B cell (primary cell): Measurements from ENCODE around the gene HSPBP1. TPM values are rescaled to one million over a fixed set of nuclear protein-coding genes. Genes with fewer than 3 reads are reported as not detected.

Experiments
- ATAC-seq: fragments of 200-7000 bp; cut with Tn5 transposase; one replicate; pipeline ENCODE4 v1.10.0; 2021; ENCODE audit warnings: low read depth, mild to moderate bottlenecking, moderate number of reproducible peaks, moderate library complexity
- CTCF ChIA-PET: fragments of 350-600 bp; sonication (Branson Sonifier 250); formaldehyde crosslinking; loops from one replicate; lab custom pipeline; 2021; ENCODE audit warnings: antibody characterized with exemption, inconsistent platforms; lab: Charles Lee
- POLR2A ChIA-PET: fragments of 350-600 bp; sonication (Branson Sonifier 250); formaldehyde crosslinking; loops from one replicate; lab custom pipeline; 2021; ENCODE audit warnings: antibody characterized with exemption; lab: Charles Lee
- DNase-seq: peaks from one replicate; pipeline ENCODE4 v3.0.0; 2013
- H2AFZ ChIP-seq: 2 replicates; pipeline ENCODE4 v1.6.1; 2012; ENCODE audit warnings: mild to moderate bottlenecking, low read depth, low read length; ENCODE audit not compliant: insufficient read depth, poor library complexity, severe bottlenecking
- H3K27ac ChIP-seq, 2 donors: 1 replicate in 1 of 2; 2 replicates in 1 of 2; pipeline ENCODE4 v1.5.1; 2012 to 2013; ENCODE audit warnings: low read length in 2 of 2, mild to moderate bottlenecking in 2 of 2, moderate library complexity in 1 of 2
- H3K27me3 ChIP-seq, 4 experiments: fragments of 200-600 bp in 1 of 4; sonication (generic) in 1 of 4; replicated peaks in 1 of 4; 1 replicate in 2 of 4; 2 replicates in 2 of 4; pipeline versions ENCODE4 v1.6.1 to v1.7.0; 2013 to 2016; ENCODE audit warnings: low read length in 3 of 4, mild to moderate bottlenecking in 2 of 4, mixed read lengths in 1 of 4, moderate library complexity in 1 of 4; ENCODE audit not compliant: insufficient read depth in 4 of 4, control insufficient read depth in 3 of 4; ENCODE audit errors: control extremely low read depth in 1 of 4
- H3K36me3 ChIP-seq, 2 experiments: replicated peaks in 1 of 2; 1 replicate in 1 of 2; 2 replicates in 1 of 2; pipeline versions ENCODE4 v1.6.1 to v1.7.1; 2013; ENCODE audit warnings: low read length in 1 of 2; ENCODE audit not compliant: insufficient read depth in 2 of 2, control insufficient read depth in 1 of 2; ENCODE audit errors: control extremely low read depth in 1 of 2, extremely low read depth in 1 of 2
- H3K4me1 ChIP-seq, 2 donors: fragments of 200-600 bp in 1 of 2; sonication (generic) in 1 of 2; 1 replicate in 1 of 2; 2 replicates in 1 of 2; pipeline versions ENCODE4 v1.5.1 to v1.6.1; 2013 to 2017; ENCODE audit warnings: low read length in 2 of 2; ENCODE audit not compliant: control insufficient read depth in 2 of 2, insufficient read depth in 2 of 2
- H3K4me2 ChIP-seq: replicated peaks from 2 replicates; pipeline ENCODE3; 2012; ENCODE audit warnings: mild to moderate bottlenecking, low read depth, low read length; ENCODE audit not compliant: poor library complexity, severe bottlenecking
- H3K4me3 ChIP-seq, 5 experiments: fragments of 200-600 bp in 1 of 5; sonication (generic) in 1 of 5; 1 replicate in 3 of 5; 2 replicates in 2 of 5; pipeline versions ENCODE4 v1.5.1 to v1.7.0; 2011 to 2016; ENCODE audit warnings: low read length in 4 of 5, mild to moderate bottlenecking in 4 of 5, low read depth in 2 of 5, control low read depth in 1 of 5, moderate library complexity in 1 of 5; ENCODE audit not compliant: insufficient read depth in 1 of 5; ENCODE audit errors: control extremely low read depth in 1 of 5, extremely low read depth in 1 of 5
- H3K79me2 ChIP-seq: fragments of 200-600 bp; sonication (generic); one replicate; pipeline ENCODE4 v1.6.0; 2016; ENCODE audit warnings: low read length; ENCODE audit not compliant: control insufficient read depth, insufficient read depth
- H3K9ac ChIP-seq: fragments of 200-600 bp; sonication (generic); 2 replicates; pipeline ENCODE4 v1.6.1; 2017; ENCODE audit warnings: mild to moderate bottlenecking, low read length, moderate library complexity
- H3K9me3 ChIP-seq, 3 donors: one replicate each; pipeline versions ENCODE4 v1.6.1 to v1.7.1; 2013; ENCODE audit warnings: low read length in 2 of 3; ENCODE audit not compliant: control insufficient read depth in 2 of 3, insufficient read depth in 1 of 3; ENCODE audit errors: control extremely low read depth in 1 of 3
- H4K20me1 ChIP-seq: 2 replicates; pipeline ENCODE4 v1.6.0; 2012; ENCODE audit warnings: mild to moderate bottlenecking, low read length; ENCODE audit not compliant: insufficient read depth, control insufficient read depth, poor library complexity, severe bottlenecking
- H3K27ac Mint-ChIP-seq: one replicate; pipeline ENCODE4 v1.8.0; 2021; ENCODE audit warnings: mixed read lengths
- H3K27me3 Mint-ChIP-seq: one replicate; pipeline ENCODE4 v1.8.0; 2021; ENCODE audit warnings: mixed read lengths
- H3K4me1 Mint-ChIP-seq: one replicate; pipeline ENCODE4 v1.8.0; 2021; ENCODE audit warnings: mixed read lengths
- H3K4me3 Mint-ChIP-seq: one replicate; pipeline ENCODE4 v1.8.0; 2021; ENCODE audit warnings: mixed read lengths
- H3K9me3 Mint-ChIP-seq: one replicate; pipeline ENCODE4 v1.8.0; 2022; ENCODE audit warnings: mixed read lengths; ENCODE audit not compliant: insufficient read depth
- CTCF ChIP-seq: fragments of 200-600 bp; IDR thresholded peaks from one replicate; pipeline ENCODE4 v1.8.0; 2022; ENCODE audit warnings: antibody characterized with exemption, mild to moderate bottlenecking
- EZH2 ChIP-seq: IDR thresholded peaks from 2 replicates; pipeline ENCODE4 v1.6.1; 2012; ENCODE audit warnings: borderline replicate concordance, low read depth, mild to moderate bottlenecking, moderate library complexity, low read length; ENCODE audit not compliant: insufficient read depth, poor library complexity, severe bottlenecking
- WGBS: methylation state at CpG from one replicate; pipeline ENCODE4 v1.1.5; 2013; ENCODE audit warnings: missing lambda C conversion rate; ENCODE audit not compliant: insufficient coverage; 5-methylcytosine and 5-hydroxymethylcytosine counted together
- intact Hi-C: fragments of 100-400 bp; cut with micrococcal nuclease; formaldehyde crosslinking; loops from one replicate; pipeline ENCODE4 v1.10.0; 2022
- polyA plus RNA-seq: library from polyadenylated mRNA; depleted of rRNA; stranded (reverse); fragments of >200 nt; gene quantifications from 2 replicates; pipeline ENCODE4 v1.2.3, GENCODE V29; 2012
- total RNA-seq, 2 donors: library from RNA; stranded (reverse); fragments of 120-200 nt in 1 of 2; gene quantifications; 1 replicate in 1 of 2; 2 replicates in 1 of 2; pipeline versions ENCODE4 v1.2.3 to v1.2.4, GENCODE V29; 2013 to 2022

HSPBP1 gene
- total and polyA plus RNA-seq, 2 donors (not counting 1 experiment from before 2014, with no cell fraction given): 15.6 to 19.0 TPM

GRCh38 chr19:55273978-55274707 lies 5.8 kb downstream of the HSPBP1 start:
- Mint-ChIP-seq H3K27me3 (no peaks in the 10 kb centered on the region), H3K9me3 (no peaks in the 10 kb centered on the region), H3K27ac (no peak overlapping the region), H3K4me3 (no peak overlapping the region), H3K4me1 (peaks cover 40% of the 10 kb centered on the region)
- TF ChIP-seq CTCF (no peak), EZH2 (no peak)
- Histone ChIP-seq H3K4me3 (no peak overlapping the region), H4K20me1 (peaks cover 23% of the 10 kb centered on the region), H3K9ac (no peak overlapping the region), H3K9me3 (no peaks in the 10 kb centered on the region), H3K27ac (no peak overlapping the region), H3K36me3 (peaks cover 0 to 24% of the 10 kb centered on the region in 2 experiments), H3K4me2 (no peak overlapping the region), H2AFZ (no peak overlapping the region), H3K4me1 (peaks cover 38 to 45% of the 10 kb centered on the region in 2 donors), H3K27me3 (no peaks in the 10 kb centered on the region), H3K79me2 (peaks cover 38% of the 10 kb centered on the region)
- CTCF ChIA-PET: no interaction called here
- ATAC-seq (no peak), DNase-seq (no peak)
- WGBS: 94% methylated on average over 26 of the region's 36 CpGs
- intact Hi-C loops: no loop called here
- POLR2A ChIA-PET: no interaction called here

- H3K27me3 Mint-ChIP-seq: no peaks in the 10 kb centered on the region
- Histone ChIP-seq H3K27ac (no peak overlapping the region), H3K9ac (no peak overlapping the region), H4K20me1 (peaks cover 20% of the 10 kb centered on the region), H3K79me2 (peaks cover 56% of the 10 kb centered on the region), H3K36me3 (peaks cover 0 to 20% of the 10 kb centered on the region in 2 experiments), H3K4me1 (peaks cover 25 to 27% of the 10 kb centered on the region in 2 donors), H3K27me3 (no peaks in the 10 kb centered on the region), H3K4me2 (no peak overlapping the region), H3K9me3 (no peaks in the 10 kb centered on the region), H2AFZ (no peak overlapping the region), H3K4me3 (no peak overlapping the region)
- CTCF ChIA-PET: no interaction called here
- peaks cover 27% of the 10 kb centered on the region for H3K4me1 Mint-ChIP-seq
- POLR2A ChIA-PET: interaction anchor here (0.7 kb wide), 1 partner anchor 213 kb away, joined by 3 read pairs; the partner anchor contains the start of gene NAT14
- intact Hi-C loops: no loop called here
- TF ChIP-seq EZH2 (no peak), CTCF (no peak)
- WGBS: 98% methylated on average over 17 of the region's 18 CpGs
- H3K27ac Mint-ChIP-seq: no peak overlapping the region
- DNase-seq (no peak), ATAC-seq (no peak)
- H3K4me3 Mint-ChIP-seq: no peak overlapping the region
- H3K9me3 Mint-ChIP-seq: no peaks in the 10 kb centered on the region
Measured at GRCh38 chr19:55272142-55272541, 7.8 kb downstream of the HSPBP1 start.
